Measurements from ENCODE around the gene EPB41. TPM values are rescaled to one million over a fixed set of nuclear protein-coding genes. Genes with fewer than 3 reads are reported as not detected.

Gene EPB41
- total and polyA plus RNA-seq, 2 of the 4 experiments (the other 2 are of a cell fraction) = 4.6 to 10.0 TPM

- no TSS peak for BruUV-seq (replicated peaks)
- no peaks in the 10 kb centered on the region for H3K79me1 ChIP-seq (ENCODE audit: low read depth in 1 of 2, low read length in 2 of 2)
- no peak overlapping the region for H2AK5ac ChIP-seq (ENCODE audit: low read depth, low read length)
- H4K20me1 ChIP-seq (ENCODE audit: insufficient read depth, low read length) = no peaks in the 10 kb centered on the region
- no peaks in the 10 kb centered on the region for H3K36me3 ChIP-seq (ENCODE audit: control insufficient read depth, insufficient read depth, low read length)
- no peak overlapping the region for H3K18ac ChIP-seq (ENCODE audit: low read depth, low read length)
- H2AK9ac ChIP-seq (replicated peaks; ENCODE audit: low read depth, low read length, poor library complexity) = no peak overlapping the region
- no peak overlapping the region for H2BK5ac ChIP-seq (ENCODE audit: low read depth, low read length, poor library complexity, severe bottlenecking)
- H3K27ac ChIP-seq (ENCODE audit: insufficient read depth, low read length) = no peak overlapping the region
- H3K4ac ChIP-seq (ENCODE audit: low read depth, low read length) = no peak overlapping the region
- no peaks in the 10 kb centered on the region for H3K9me3 ChIP-seq (ENCODE audit: control insufficient read depth, insufficient read depth, low read length)
- H3K4me1 ChIP-seq (ENCODE audit: control insufficient read depth, insufficient read depth, low read length) = no peaks in the 10 kb centered on the region
- no peak overlapping the region for H3K14ac ChIP-seq (replicated peaks; ENCODE audit: low read depth, low read length)
- CTCF ChIA-PET = interaction anchor here (0.6 kb wide), 1 partner anchor 114 kb away, joined by 3 read pairs; no protein-coding TSS in a partner anchor
- no peaks in the 10 kb centered on the region for H3K9me1 ChIP-seq (ENCODE audit: insufficient read depth, low read length)
- POLR2A ChIA-PET (ENCODE audit: unreplicated experiment) = no interaction called here
- H3K56ac ChIP-seq (ENCODE audit: extremely low read depth, insufficient read depth, low read length) = no peak overlapping the region
- no peaks in the 10 kb centered on the region for H3K27me3 ChIP-seq (ENCODE audit: control insufficient read depth, insufficient read depth, low read length)
- H2BK20ac ChIP-seq (ENCODE audit: low read depth, low read length) = no peak overlapping the region
- H3K23ac ChIP-seq (ENCODE audit: low read depth, low read length) = no peak overlapping the region
- H2AFZ ChIP-seq (replicated peaks; ENCODE audit: low read length, poor library complexity) = no peak overlapping the region
- no peak overlapping the region for H2BK15ac ChIP-seq (ENCODE audit: low read depth, low read length)
- DNase-seq (no peak), ATAC-seq (ENCODE audit: low read depth) (no peak)
- in situ Hi-C loops (cut with MboI; ENCODE audit: low sequenced_read_pairs) = no loop called here
- TF ChIP-seq MAZ (IDR thresholded peaks at IDR 0.05; ENCODE audit: borderline replicate concordance, low read depth, low read length) (no peak), SMC3 (IDR thresholded peaks at IDR 0.05; ENCODE audit: low read depth, low read length) (no peak)
- intact Hi-C loops (cut with micrococcal nuclease) = no loop called here
- H3K4me2 ChIP-seq (ENCODE audit: low read depth, low read length) = no peak overlapping the region
- no peak overlapping the region for H2BK120ac ChIP-seq (ENCODE audit: low read depth, low read length)
- dilution Hi-C loops (cut with HindIII; ENCODE audit: low sequenced_read_pairs, unreplicated experiment) = no loop called here
- no peak overlapping the region for H4K91ac ChIP-seq (ENCODE audit: insufficient read depth, low read depth, low read length)
- H3K4me3 ChIP-seq (ENCODE audit: insufficient read depth, low read depth, low read length) = no peak overlapping the region
- no CpG with 5 or more reads among the region's 1 CpG for WGBS, 2 experiments (ENCODE audit: extremely low coverage in 2 of 2, insufficient read length in 1 of 2)
- H4K8ac ChIP-seq (ENCODE audit: low read depth in 2 of 2, low read length in 2 of 2) = no peak overlapping the region
- no peak overlapping the region for H3K9ac ChIP-seq (ENCODE audit: low read depth, low read length)
- no peak overlapping the region for H4K5ac ChIP-seq (ENCODE audit: low read depth, low read length)
These were observed 200.3 kb downstream of the EPB41 start for GRCh38 chr1:29114654-29115053.

All from IMR-90 (cell line).